HEK293 (cell line): ENCODE results near the gene SPPL2C.

Source experiments
- CTCF ChIA-PET: fragments of 350-600 bp; formaldehyde crosslinking; extraction: SDS; loops from one replicate; lab custom pipeline; 2021; ENCODE audit warnings: antibody characterized with exemption; lab: Yijun Ruan, JAX
- POLR2A ChIA-PET: fragments of 300-600 bp; formaldehyde crosslinking; extraction: SDS; loops from one replicate; lab custom pipeline; 2020; ENCODE audit warnings: antibody characterized with exemption, inconsistent platforms; lab: Yijun Ruan, JAX
- H3K27ac ChIP-seq: fragments of 200-500 bp; sonication (Bioruptor generic); 2 replicates; pipeline ENCODE4 v1.5.1; 2014; ENCODE audit warnings: low read depth, low read length, control low read depth, inconsistent platforms; ENCODE audit errors: extremely low read depth
- H3K36me3 ChIP-seq, 2 experiments: fragments of 200-500 bp in 1 of 2; sonication (Bioruptor generic) in 1 of 2; 1 replicate in 1 of 2; 2 replicates in 1 of 2; pipeline ENCODE4 v1.5.1; 2014 to 2017; ENCODE audit warnings: inconsistent platforms in 2 of 2, low read length in 2 of 2; ENCODE audit not compliant: control insufficient read depth in 2 of 2, insufficient read depth in 1 of 2
- H3K4me1 ChIP-seq: fragments of 200-500 bp; sonication (Bioruptor generic); 2 replicates; pipeline ENCODE4 v1.5.1; 2014; ENCODE audit warnings: mild to moderate bottlenecking, low read length, inconsistent platforms; ENCODE audit not compliant: control insufficient read depth, insufficient read depth
- H3K4me3 ChIP-seq: 2 replicates; pipeline ENCODE4 v1.5.1; 2011; ENCODE audit warnings: low read depth, mild to moderate bottlenecking, control low read depth, low read length, moderate library complexity
- H3K9me3 ChIP-seq: fragments of 200-500 bp; sonication (Bioruptor generic); 2 replicates; pipeline ENCODE4 v1.5.1; 2014; ENCODE audit warnings: low read depth, low read length, inconsistent platforms; ENCODE audit not compliant: control insufficient read depth, insufficient read depth
- BCL11A ChIP-seq: fragments of 450-650 bp; formaldehyde crosslinking; IDR thresholded peaks from 2 replicates; pipeline ENCODE4 v1.5.1; 2016; ENCODE audit warnings: low read depth, missing biosample characterization, missing genetic modification characterization
- FEZF1 ChIP-seq: fragments of 450-650 bp; formaldehyde crosslinking; IDR thresholded peaks from 2 replicates; pipeline ENCODE4 v1.5.1; 2016; ENCODE audit warnings: missing biosample characterization, missing genetic modification characterization
- MYNN ChIP-seq: fragments of 450-650 bp; formaldehyde crosslinking; IDR thresholded peaks from 2 replicates; pipeline ENCODE4 v1.5.1; 2016; ENCODE audit warnings: missing biosample characterization, missing genetic modification characterization, borderline replicate concordance
- TRIM28 ChIP-seq: IDR thresholded peaks from 2 replicates; pipeline ENCODE4 v1.6.1; 2011; ENCODE audit warnings: low read length, control low read depth, borderline replicate concordance
- WT1 ChIP-seq: fragments of 450-650 bp; formaldehyde crosslinking; IDR thresholded peaks from 2 replicates; pipeline ENCODE4 v1.5.1; 2016; ENCODE audit warnings: missing biosample characterization, missing genetic modification characterization
- ZBTB20 ChIP-seq: fragments of 450-650 bp; formaldehyde crosslinking; IDR thresholded peaks from 2 replicates; pipeline ENCODE4 v1.5.1; 2016; ENCODE audit warnings: missing biosample characterization, missing genetic modification characterization
- ZNF10 ChIP-seq: fragments of 450-650 bp; formaldehyde crosslinking; IDR thresholded peaks from 2 replicates; pipeline ENCODE4 v1.5.1; 2017; ENCODE audit warnings: missing biosample characterization, missing genetic modification characterization
- ZNF112 ChIP-seq: fragments of 450-650 bp; formaldehyde crosslinking; IDR thresholded peaks from 2 replicates; pipeline ENCODE4 v1.5.0; 2017; ENCODE audit warnings: missing biosample characterization, missing genetic modification characterization
- ZNF2 ChIP-seq: fragments of 450-650 bp; formaldehyde crosslinking; IDR thresholded peaks from 2 replicates; pipeline ENCODE4 v1.5.1; 2016; ENCODE audit warnings: missing biosample characterization, missing genetic modification characterization
- ZNF560 ChIP-seq: fragments of 450-650 bp; formaldehyde crosslinking; IDR thresholded peaks from 2 replicates; pipeline ENCODE4 v1.5.1; 2017; ENCODE audit warnings: missing biosample characterization, missing genetic modification characterization, borderline replicate concordance
- ZNF561 ChIP-seq: fragments of 450-650 bp; IDR thresholded peaks from 2 replicates; pipeline ENCODE4 v1.5.1; 2018; ENCODE audit warnings: missing biosample characterization, missing genetic modification characterization, borderline replicate concordance
- ZNF623 ChIP-seq: fragments of 450-650 bp; formaldehyde crosslinking; IDR thresholded peaks from 2 replicates; pipeline ENCODE4 v1.5.1; 2016; ENCODE audit warnings: missing biosample characterization, missing genetic modification characterization
- ZSCAN16 ChIP-seq: fragments of 450-650 bp; formaldehyde crosslinking; IDR thresholded peaks from 2 replicates; pipeline ENCODE4 v1.5.1; 2016; ENCODE audit warnings: missing biosample characterization, missing genetic modification characterization
- TF ChIP-seq, protein P1 (sequence below): fragments of 450-650 bp; formaldehyde crosslinking; IDR thresholded peaks from 2 replicates; pipeline ENCODE4 v1.5.1; 2017; ENCODE audit warnings: missing biosample characterization, missing genetic modification characterization
- TF ChIP-seq, protein P2 (sequence below): fragments of 450-650 bp; formaldehyde crosslinking; IDR thresholded peaks from 2 replicates; pipeline ENCODE4 v1.5.1; 2016; ENCODE audit warnings: missing biosample characterization, missing genetic modification characterization
- TF ChIP-seq, protein P3 (sequence below): fragments of 450-650 bp; formaldehyde crosslinking; IDR thresholded peaks from 2 replicates; pipeline ENCODE4 v1.5.1; 2016; ENCODE audit warnings: missing biosample characterization, missing genetic modification characterization
- TF ChIP-seq, protein P4 (sequence below): fragments of 450-650 bp; formaldehyde crosslinking; IDR thresholded peaks from 2 replicates; pipeline ENCODE4 v1.5.1; 2016; ENCODE audit warnings: missing biosample characterization, missing genetic modification characterization

Gene SPPL2C

DNA sequence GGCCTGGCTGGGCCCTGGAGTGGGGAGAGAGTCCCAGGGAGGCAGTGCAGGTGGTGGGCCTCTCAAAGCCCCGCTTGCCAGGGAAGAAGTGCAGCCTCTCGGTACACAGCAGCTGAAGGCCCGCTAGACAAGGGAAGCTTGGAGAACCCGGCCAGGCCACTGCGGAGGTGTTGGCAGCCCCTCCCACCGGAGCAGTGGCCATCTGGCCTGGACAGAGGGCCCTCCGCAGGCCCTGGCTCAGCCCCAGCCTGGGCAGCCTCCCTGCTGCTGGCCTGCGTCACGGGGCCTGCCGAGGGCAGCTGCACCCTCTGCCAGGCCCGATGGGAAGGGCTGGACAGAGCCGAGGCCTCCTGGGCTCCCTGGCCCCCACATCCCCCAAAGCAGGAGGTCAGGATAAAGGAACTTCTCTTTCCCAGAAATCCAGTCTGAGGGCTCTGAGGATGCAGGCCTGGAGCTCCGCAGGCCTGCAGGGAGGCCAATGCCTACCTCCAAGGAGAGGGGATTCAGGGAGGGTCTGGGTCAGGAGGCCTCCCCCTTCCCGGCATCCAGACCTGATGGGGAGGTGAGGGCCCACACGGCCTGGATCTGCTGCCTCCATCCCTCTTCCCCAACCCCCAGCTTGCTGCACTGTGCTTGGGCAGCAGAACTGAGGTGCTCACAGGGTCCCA, 4.3 kb downstream of the SPPL2C start:
- CTCF ChIA-PET: interaction anchor here (0.7 to 1.5 kb wide), 4 partner anchors 66 to 572 kb away, joined by 3 to 8 read pairs (median 3); no protein-coding TSS in a partner anchor
- TF ChIP-seq ZSCAN16 (tag by site-specific recombination) (no peak), FEZF1 (tag by site-specific recombination) (no peak), ZNF623 (no peak)
- Histone ChIP-seq H3K9me3 (no peaks in the 10 kb centered on the region), H3K36me3 (no peaks in the 10 kb centered on the region), H3K4me1 (no peaks in the 10 kb centered on the region), H3K4me3 (no peak overlapping the region), H3K27ac (no peak overlapping the region)
- POLR2A ChIA-PET: no interaction called here

DNA sequence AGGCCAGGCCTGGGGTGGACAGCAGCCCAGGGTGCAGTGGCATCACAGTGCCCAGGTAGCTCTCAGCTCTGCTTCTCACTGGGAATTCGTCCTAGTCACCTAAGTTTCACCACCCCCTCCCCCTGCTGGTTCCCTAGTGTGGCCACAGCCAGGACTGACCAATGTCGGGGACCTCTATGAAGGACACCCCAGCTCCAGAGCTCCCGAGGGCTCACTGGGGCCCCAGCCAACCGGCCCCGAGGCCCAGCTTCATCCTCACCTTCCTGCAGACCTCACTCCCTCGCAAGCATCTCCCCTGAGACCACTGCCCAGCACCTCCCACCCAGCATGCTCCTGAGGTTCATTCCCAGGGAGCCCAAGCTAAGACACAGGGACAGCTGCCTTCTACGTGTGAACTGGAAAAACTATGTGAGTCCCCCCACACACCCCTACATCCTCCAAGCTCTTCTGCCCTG, 4.9 kb downstream of the SPPL2C start:
- Histone ChIP-seq H3K36me3 (no peaks in the 10 kb centered on the region), H3K9me3 (no peaks in the 10 kb centered on the region), H3K4me1 (no peaks in the 10 kb centered on the region), H3K4me3 (no peak overlapping the region), H3K27ac (no peak overlapping the region)
- POLR2A ChIA-PET: no interaction called here
- TF ChIP-seq ZNF561 (no peak), ZNF2 (tag by site-specific recombination) (no peak), ZNF560 (tag by site-specific recombination) (no peak)
- TF ChIP-seq, protein P1, sequence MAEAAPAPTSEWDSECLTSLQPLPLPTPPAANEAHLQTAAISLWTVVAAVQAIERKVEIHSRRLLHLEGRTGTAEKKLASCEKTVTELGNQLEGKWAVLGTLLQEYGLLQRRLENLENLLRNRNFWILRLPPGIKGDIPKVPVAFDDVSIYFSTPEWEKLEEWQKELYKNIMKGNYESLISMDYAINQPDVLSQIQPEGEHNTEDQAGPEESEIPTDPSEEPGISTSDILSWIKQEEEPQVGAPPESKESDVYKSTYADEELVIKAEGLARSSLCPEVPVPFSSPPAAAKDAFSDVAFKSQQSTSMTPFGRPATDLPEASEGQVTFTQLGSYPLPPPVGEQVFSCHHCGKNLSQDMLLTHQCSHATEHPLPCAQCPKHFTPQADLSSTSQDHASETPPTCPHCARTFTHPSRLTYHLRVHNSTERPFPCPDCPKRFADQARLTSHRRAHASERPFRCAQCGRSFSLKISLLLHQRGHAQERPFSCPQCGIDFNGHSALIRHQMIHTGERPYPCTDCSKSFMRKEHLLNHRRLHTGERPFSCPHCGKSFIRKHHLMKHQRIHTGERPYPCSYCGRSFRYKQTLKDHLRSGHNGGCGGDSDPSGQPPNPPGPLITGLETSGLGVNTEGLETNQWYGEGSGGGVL: no peak
- TF ChIP-seq, protein P2, sequence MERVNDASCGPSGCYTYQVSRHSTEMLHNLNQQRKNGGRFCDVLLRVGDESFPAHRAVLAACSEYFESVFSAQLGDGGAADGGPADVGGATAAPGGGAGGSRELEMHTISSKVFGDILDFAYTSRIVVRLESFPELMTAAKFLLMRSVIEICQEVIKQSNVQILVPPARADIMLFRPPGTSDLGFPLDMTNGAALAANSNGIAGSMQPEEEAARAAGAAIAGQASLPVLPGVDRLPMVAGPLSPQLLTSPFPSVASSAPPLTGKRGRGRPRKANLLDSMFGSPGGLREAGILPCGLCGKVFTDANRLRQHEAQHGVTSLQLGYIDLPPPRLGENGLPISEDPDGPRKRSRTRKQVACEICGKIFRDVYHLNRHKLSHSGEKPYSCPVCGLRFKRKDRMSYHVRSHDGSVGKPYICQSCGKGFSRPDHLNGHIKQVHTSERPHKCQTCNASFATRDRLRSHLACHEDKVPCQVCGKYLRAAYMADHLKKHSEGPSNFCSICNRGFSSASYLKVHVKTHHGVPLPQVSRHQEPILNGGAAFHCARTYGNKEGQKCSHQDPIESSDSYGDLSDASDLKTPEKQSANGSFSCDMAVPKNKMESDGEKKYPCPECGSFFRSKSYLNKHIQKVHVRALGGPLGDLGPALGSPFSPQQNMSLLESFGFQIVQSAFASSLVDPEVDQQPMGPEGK (tag by site-specific recombination): no peak
- CTCF ChIA-PET: interaction anchor here (0.6 to 1.5 kb wide), 6 partner anchors 12 to 209 kb away, joined by 3 to 8 read pairs (median 4); no protein-coding TSS in a partner anchor

DNA sequence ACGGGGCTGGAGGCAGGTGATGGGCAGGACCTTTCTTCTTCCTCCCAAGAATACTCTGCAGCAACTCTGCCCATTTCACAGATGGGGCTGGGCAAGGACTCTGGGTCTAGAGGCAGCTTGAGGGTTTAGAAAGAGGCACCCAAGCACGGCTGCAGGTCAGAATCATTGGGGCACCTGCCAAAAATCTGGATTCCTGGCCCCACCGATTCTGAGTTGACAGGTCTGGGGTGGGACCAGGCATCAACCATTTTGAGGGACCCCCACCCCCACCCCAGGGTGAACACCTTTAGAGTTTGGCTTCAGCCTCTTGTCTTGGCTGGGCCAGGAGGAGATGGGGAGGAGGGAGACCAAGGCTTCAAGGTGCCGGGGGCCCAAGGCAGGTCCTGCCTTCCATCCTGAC, 5.3 kb downstream of the SPPL2C start:
- H3K27ac ChIP-seq: no peak overlapping the region
- H3K9me3 ChIP-seq: no peaks in the 10 kb centered on the region
- ChIA-PET POLR2A (no interaction called here), CTCF (interaction anchor here (0.6 to 2.9 kb wide), 8 partner anchors 9 to 423 kb away, joined by 3 to 20 read pairs (median 4); no protein-coding TSS in a partner anchor)
- no peak overlapping the region for H3K4me3 ChIP-seq
- no peak for TF ChIP-seq ZNF10
- TF ChIP-seq, protein P3, sequence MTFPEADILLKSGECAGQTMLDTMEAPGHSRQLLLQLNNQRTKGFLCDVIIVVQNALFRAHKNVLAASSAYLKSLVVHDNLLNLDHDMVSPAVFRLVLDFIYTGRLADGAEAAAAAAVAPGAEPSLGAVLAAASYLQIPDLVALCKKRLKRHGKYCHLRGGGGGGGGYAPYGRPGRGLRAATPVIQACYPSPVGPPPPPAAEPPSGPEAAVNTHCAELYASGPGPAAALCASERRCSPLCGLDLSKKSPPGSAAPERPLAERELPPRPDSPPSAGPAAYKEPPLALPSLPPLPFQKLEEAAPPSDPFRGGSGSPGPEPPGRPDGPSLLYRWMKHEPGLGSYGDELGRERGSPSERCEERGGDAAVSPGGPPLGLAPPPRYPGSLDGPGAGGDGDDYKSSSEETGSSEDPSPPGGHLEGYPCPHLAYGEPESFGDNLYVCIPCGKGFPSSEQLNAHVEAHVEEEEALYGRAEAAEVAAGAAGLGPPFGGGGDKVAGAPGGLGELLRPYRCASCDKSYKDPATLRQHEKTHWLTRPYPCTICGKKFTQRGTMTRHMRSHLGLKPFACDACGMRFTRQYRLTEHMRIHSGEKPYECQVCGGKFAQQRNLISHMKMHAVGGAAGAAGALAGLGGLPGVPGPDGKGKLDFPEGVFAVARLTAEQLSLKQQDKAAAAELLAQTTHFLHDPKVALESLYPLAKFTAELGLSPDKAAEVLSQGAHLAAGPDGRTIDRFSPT: no peak
- no peak for TF ChIP-seq WT1 (tag by site-specific recombination)
- TF ChIP-seq, protein P4, sequence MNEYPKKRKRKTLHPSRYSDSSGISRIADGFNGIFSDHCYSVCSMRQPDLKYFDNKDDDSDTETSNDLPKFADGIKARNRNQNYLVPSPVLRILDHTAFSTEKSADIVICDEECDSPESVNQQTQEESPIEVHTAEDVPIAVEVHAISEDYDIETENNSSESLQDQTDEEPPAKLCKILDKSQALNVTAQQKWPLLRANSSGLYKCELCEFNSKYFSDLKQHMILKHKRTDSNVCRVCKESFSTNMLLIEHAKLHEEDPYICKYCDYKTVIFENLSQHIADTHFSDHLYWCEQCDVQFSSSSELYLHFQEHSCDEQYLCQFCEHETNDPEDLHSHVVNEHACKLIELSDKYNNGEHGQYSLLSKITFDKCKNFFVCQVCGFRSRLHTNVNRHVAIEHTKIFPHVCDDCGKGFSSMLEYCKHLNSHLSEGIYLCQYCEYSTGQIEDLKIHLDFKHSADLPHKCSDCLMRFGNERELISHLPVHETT: no peak
- TF ChIP-seq TRIM28: no peak
- TF ChIP-seq BCL11A (tag by site-specific recombination): no peak
- no peak for TF ChIP-seq MYNN (tag by site-specific recombination)
- no peak for TF ChIP-seq ZBTB20 (tag by site-specific recombination)
- no peak for TF ChIP-seq ZNF112 (tag by site-specific recombination)
- no peaks in the 10 kb centered on the region for H3K4me1 ChIP-seq
- no peaks in the 10 kb centered on the region for H3K36me3 ChIP-seq
